Pancreas (tissue), 10 donors: Measurements from ENCODE around the gene LDAH. TPM values are rescaled to one million over a fixed set of nuclear protein-coding genes. Genes with fewer than 3 reads are reported as not detected.
"Not testable (repeated sequence)": the region's sequence is repeated elsewhere in the genome, so short reads cannot be mapped to it uniquely, and the experiment has no call there.

ENCODE experiments used
- ATAC-seq, 4 donors: fragments of 200-7000 bp; cut with Tn5 transposase; one replicate each; pipeline versions ENCODE4 v1.8.0 to v1.9.1; 2020; ENCODE audit warnings: mild to moderate bottlenecking in 4 of 4, moderate library complexity in 4 of 4
- DNase-seq, 6 donors: peaks; one replicate each; pipeline ENCODE4 v3.0.0-alpha.2; 2020
- FAIRE-seq: peaks from 2 replicates; lab custom pipeline; 2012; peaks lifted over from hg19 to GRCh38; lab: Jason Lieb, UNC
- H3K27ac ChIP-seq, 4 donors: fragments of 200-600 bp; sonication (generic); 1 replicate in 3 of 4; 2 replicates in 1 of 4; pipeline versions ENCODE4 v1.5.0 to v1.8.0; 2020
- H3K27me3 ChIP-seq, 4 donors: fragments of 200-600 bp; one replicate each; pipeline ENCODE4 v1.8.0; 2021
- H3K36me3 ChIP-seq, 3 donors: fragments of 200-600 bp; sonication (generic) in 1 of 3; one replicate each; pipeline versions ENCODE4 v1.5.0 to v1.8.0; 2020 to 2021
- H3K4me1 ChIP-seq, 3 donors: fragments of 200-600 bp; one replicate each; pipeline ENCODE4 v1.8.0; 2021
- H3K4me3 ChIP-seq, 4 donors: fragments of 200-600 bp; sonication (generic) in 2 of 4; one replicate each; pipeline versions ENCODE4 v1.5.0 to v1.8.0; 2020 to 2021
- H3K9me3 ChIP-seq, 4 donors: fragments of 200-600 bp; one replicate each; pipeline ENCODE4 v1.8.0; 2021
- CTCF ChIP-seq, 4 donors: fragments of 200-600 bp; sonication (generic) in 3 of 4; IDR thresholded peaks; one replicate each; pipeline versions ENCODE4 v1.5.0 to v1.8.0; 2021; ENCODE audit warnings: antibody characterized with exemption in 4 of 4
- WGBS, 2 donors: extraction: QIAGEN DNeasy Blood & Tissue Kit; methylation state at CpG; one replicate each; pipeline ENCODE4 v1.1.7; 2013; 5-methylcytosine and 5-hydroxymethylcytosine counted together
- intact Hi-C, 3 donors: fragments of 100-400 bp; cut with DNase I; formaldehyde crosslinking; loops; one replicate each; pipeline versions ENCODE4 v1.11.1 to v1.14.2; 2022
- polyA plus RNA-seq, 2 donors: library from polyadenylated mRNA; stranded (reverse); fragments of 200-250 nt; gene quantifications; one replicate each; pipeline ENCODE4 v1.2.3, GENCODE V29; 2013
- total RNA-seq, 6 donors: library from RNA; stranded (reverse); fragmentation: NEBNext Ultra II Directional in 4 of 6; extraction: Animal tissue kit (Norgen Biotek cat#: 25700) in 4 of 6; gene quantifications; one replicate each; pipeline versions ENCODE4 v1.2.1 to v1.2.4, GENCODE V29; 2021 to 2023
- donor health status: healthy with polysubstance abuse.
- donor health status: DM: no; HTN: no; CAD: no; lungs with moderate emphysema.
- donor health status: DM: no; HTN: no; CAD: no.
- donor health status: control.
- donor health status: control.
- donor health status: Bipolar disorder and iron deficiency.
- donor health status: DM: yes; HTN: yes; CAD: no.
- donor health status: DM: no; HTN: no; CAD: no.
- donor health status: DM: no; HTN: no; CAD: no.
- donor health status: DM: yes; HTN: yes; CAD: no.

The LDAH gene
- total and polyA plus RNA-seq, 8 donors: 2.5 to 9.1 (median 5.4) TPM

GRCh38 chr2:20723543-20723942 lies 99.4 kb downstream of the LDAH start:
- no peak for TF ChIP-seq CTCF (IDR thresholded peaks at IDR 0.05)
- Histone ChIP-seq H3K27me3 (no peaks in the 10 kb centered on the region), H3K4me1 (no peaks in the 10 kb centered on the region), H3K4me3 (no peak overlapping the region), H3K36me3 (no peaks in the 10 kb centered on the region), H3K9me3 (no peaks in the 10 kb centered on the region), H3K27ac (no peak overlapping the region)
- intact Hi-C loops: no loop called here
- FAIRE-seq (no peak), ATAC-seq (no peak), DNase-seq (no peak)

- Histone ChIP-seq H3K9me3 (no peaks in the 10 kb centered on the region), H3K4me3 (no peak overlapping the region), H3K4me1 (no peaks in the 10 kb centered on the region), H3K27me3 (no peaks in the 10 kb centered on the region), H3K36me3 (no peaks in the 10 kb centered on the region), H3K27ac (no peak overlapping the region)
- no peak for TF ChIP-seq CTCF (IDR thresholded peaks at IDR 0.05)
- intact Hi-C loops: no loop called here
- 88 to 100% methylated on average over 1 of the region's 1 CpG for WGBS, 2 donors
- ATAC-seq (no peak), DNase-seq (no peak), FAIRE-seq (no peak)
Observed at GRCh38 chr2:20722592-20723240, 100.2 kb downstream of the LDAH start.

GRCh38 chr2:20717641-20718040 lies 105.3 kb downstream of the LDAH start:
- DNase-seq (no peak), FAIRE-seq (no peak), ATAC-seq (no peak)
- WGBS, 2 donors: 65 to 84% methylated on average over 1 of the region's 1 CpG
- Histone ChIP-seq H3K4me1 (no peaks in the 10 kb centered on the region), H3K27me3 (no peaks in the 10 kb centered on the region), H3K9me3 (no peaks in the 10 kb centered on the region), H3K36me3 (no peaks in the 10 kb centered on the region), H3K4me3 (no peak overlapping the region), H3K27ac (no peak overlapping the region)
- intact Hi-C loops: no loop called here
- TF ChIP-seq CTCF (IDR thresholded peaks at IDR 0.05): no peak

- H3K4me1 ChIP-seq, ATAC-seq, H3K36me3 ChIP-seq, FAIRE-seq, DNase-seq, H3K27me3 ChIP-seq, H3K9me3 ChIP-seq, intact Hi-C loops, H3K4me3 ChIP-seq, H3K27ac ChIP-seq: not testable (repeated sequence)
- 98% methylated on average over 3 of the region's 3 CpGs for WGBS, 2 donors
Observed at GRCh38 chr2:20716164-20716563, 106.7 kb downstream of the LDAH start.

GRCh38 chr2:20714412-20714811 lies 108.5 kb downstream of the LDAH start:
- H3K27ac ChIP-seq, H3K4me3 ChIP-seq, ATAC-seq, H3K36me3 ChIP-seq, H3K4me1 ChIP-seq, intact Hi-C loops, FAIRE-seq, H3K9me3 ChIP-seq, DNase-seq, H3K27me3 ChIP-seq: not testable (repeated sequence)
- WGBS, 2 donors: 86 to 98% methylated on average over 2 of the region's 2 CpGs

GRCh38 chr2:20713585-20713984 lies 109.3 kb downstream of the LDAH start:
- ATAC-seq, intact Hi-C loops, FAIRE-seq, H3K36me3 ChIP-seq, H3K4me1 ChIP-seq, H3K27me3 ChIP-seq, H3K4me3 ChIP-seq, DNase-seq, H3K9me3 ChIP-seq, H3K27ac ChIP-seq: not testable (repeated sequence)
- 85 to 91% methylated on average over 3 of the region's 3 CpGs for WGBS, 2 donors

GRCh38 chr2:20711641-20712040 lies 111.3 kb downstream of the LDAH start:
- WGBS, 2 donors: 97 to 99% methylated on average over 7 of the region's 7 CpGs
- H3K36me3 ChIP-seq, H3K27me3 ChIP-seq, FAIRE-seq, H3K9me3 ChIP-seq, ATAC-seq, H3K4me1 ChIP-seq, H3K27ac ChIP-seq, H3K4me3 ChIP-seq, intact Hi-C loops, DNase-seq: not testable (repeated sequence)
